Measurements from ENCODE around the gene APOO.

- TF ChIP-seq CTCF (conservative IDR thresholded peaks at IDR 0.05) (no peak), EZH2 (IDR thresholded peaks at IDR 0.05; ENCODE audit: low read depth) (no peak)
These were observed 121.4 kb downstream of the APOO start for GRCh38 chrX:23786268-23786815.

Measured in PC-9 (cell line).